HEK293 (cell line): ENCODE results near the gene CDX2.

Experiments
- CTCF ChIP-seq: fragments of 450-650 bp; formaldehyde crosslinking; IDR thresholded peaks from 2 replicates; pipeline ENCODE4 v1.5.1; 2016; ENCODE audit warnings: missing biosample characterization, missing genetic modification characterization
- PBX3 ChIP-seq: sonication (generic); formaldehyde crosslinking; IDR thresholded peaks from 2 replicates; pipeline ENCODE4 v1.8.1; 2022; ENCODE audit warnings: mild to moderate bottlenecking, moderate library complexity, missing genetic modification reagents
- ZNF18 ChIP-seq: fragments of 450-650 bp; formaldehyde crosslinking; IDR thresholded peaks from 2 replicates; pipeline ENCODE4 v1.5.1; 2016; ENCODE audit warnings: missing biosample characterization, missing genetic modification characterization
- ZSCAN30 ChIP-seq: fragments of 450-650 bp; IDR thresholded peaks from 2 replicates; pipeline ENCODE4 v1.5.1; 2018; ENCODE audit warnings: missing biosample characterization, mild to moderate bottlenecking, missing genetic modification characterization, moderate library complexity

GRCh38 chr13:28010046-28010445 lies 40.9 kb upstream of the CDX2 start:
- no peak for TF ChIP-seq CTCF
- no peak for TF ChIP-seq ZNF18
- no peak for TF ChIP-seq PBX3 (CRISPR knock-in tag)
- no peak for TF ChIP-seq ZSCAN30
